Endothelial cell of umbilical vein (primary cell): Measurements from ENCODE around the gene PSAP.

Experiments used
- EZH2 ChIP-seq: IDR thresholded peaks from 2 replicates; pipeline ENCODE4 v1.6.1; 2012; ENCODE audit warnings: borderline replicate concordance, low read depth, mild to moderate bottlenecking, moderate library complexity, low read length, inconsistent platforms; ENCODE audit not compliant: severe bottlenecking
- GATA2 ChIP-seq: IDR thresholded peaks from 2 replicates; pipeline ENCODE4 v1.7.0; 2011; ENCODE audit warnings: low read depth, mild to moderate bottlenecking, moderate library complexity, mixed read lengths, low read length; ENCODE audit not compliant: insufficient read length, insufficient read depth
- POLR2A ChIP-seq: IDR thresholded peaks from 2 replicates; pipeline ENCODE4 v1.6.1; 2012; ENCODE audit warnings: low read depth, mild to moderate bottlenecking, control low read depth, low read length
- TF ChIP-seq, protein P1 (sequence below), 2 donors: IDR thresholded peaks; 1 replicate in 1 of 2; 2 replicates in 1 of 2; pipeline ENCODE4 v1.5.1; 2011; ENCODE audit warnings: low read length in 2 of 2, mild to moderate bottlenecking in 2 of 2, moderate library complexity in 2 of 2, control low read depth in 1 of 2, inconsistent platforms in 1 of 2, low read depth in 1 of 2; ENCODE audit not compliant: insufficient read depth in 1 of 2; ENCODE audit errors: extremely low read depth in 1 of 2
- TF ChIP-seq, protein P2 (sequence below): IDR thresholded peaks from 2 replicates; pipeline ENCODE4 v1.6.1; 2011; ENCODE audit not compliant: insufficient read depth, insufficient read length

DNA sequence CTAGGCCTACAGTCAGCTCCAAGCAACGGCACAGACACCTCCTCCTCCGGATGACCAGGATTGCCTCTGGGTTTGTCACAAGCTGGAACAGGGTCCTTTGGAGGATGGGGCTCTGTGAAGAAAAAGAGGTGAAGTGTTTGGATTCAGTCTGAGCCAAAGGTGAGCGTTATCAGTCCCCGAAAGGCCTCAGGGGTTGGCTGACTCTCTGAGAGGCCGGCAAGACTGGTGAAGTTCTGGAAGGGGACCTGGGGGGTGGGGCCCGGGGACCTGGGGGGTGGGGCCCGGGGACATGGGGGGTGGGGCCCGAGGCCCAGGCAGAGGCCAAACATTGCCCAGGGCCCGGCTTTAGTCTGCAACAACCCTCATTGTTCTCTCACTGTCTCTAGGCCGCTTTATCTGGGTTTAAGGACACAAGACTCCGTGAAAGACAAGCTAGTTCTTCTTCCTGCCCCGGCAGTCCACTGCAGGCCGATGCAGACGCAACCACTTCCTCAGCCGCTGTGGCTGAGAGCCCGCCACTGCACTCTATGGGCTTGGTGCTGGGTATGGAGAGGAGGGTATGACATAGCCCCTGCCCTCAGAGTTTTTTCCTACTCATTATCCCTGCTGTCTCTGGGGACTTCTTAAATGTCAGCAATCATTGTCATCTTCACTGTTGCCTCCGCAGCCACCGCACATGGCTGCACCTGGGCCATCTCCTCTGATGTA, 27.4 kb upstream of the PSAP start:
- TF ChIP-seq, protein P1, sequence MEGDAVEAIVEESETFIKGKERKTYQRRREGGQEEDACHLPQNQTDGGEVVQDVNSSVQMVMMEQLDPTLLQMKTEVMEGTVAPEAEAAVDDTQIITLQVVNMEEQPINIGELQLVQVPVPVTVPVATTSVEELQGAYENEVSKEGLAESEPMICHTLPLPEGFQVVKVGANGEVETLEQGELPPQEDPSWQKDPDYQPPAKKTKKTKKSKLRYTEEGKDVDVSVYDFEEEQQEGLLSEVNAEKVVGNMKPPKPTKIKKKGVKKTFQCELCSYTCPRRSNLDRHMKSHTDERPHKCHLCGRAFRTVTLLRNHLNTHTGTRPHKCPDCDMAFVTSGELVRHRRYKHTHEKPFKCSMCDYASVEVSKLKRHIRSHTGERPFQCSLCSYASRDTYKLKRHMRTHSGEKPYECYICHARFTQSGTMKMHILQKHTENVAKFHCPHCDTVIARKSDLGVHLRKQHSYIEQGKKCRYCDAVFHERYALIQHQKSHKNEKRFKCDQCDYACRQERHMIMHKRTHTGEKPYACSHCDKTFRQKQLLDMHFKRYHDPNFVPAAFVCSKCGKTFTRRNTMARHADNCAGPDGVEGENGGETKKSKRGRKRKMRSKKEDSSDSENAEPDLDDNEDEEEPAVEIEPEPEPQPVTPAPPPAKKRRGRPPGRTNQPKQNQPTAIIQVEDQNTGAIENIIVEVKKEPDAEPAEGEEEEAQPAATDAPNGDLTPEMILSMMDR (IDR thresholded peaks at IDR 0.05; ENCODE audit: extremely low read depth in 1 of 2, insufficient read depth in 1 of 2, low read depth in 1 of 2, low read length in 2 of 2) = no peak
- no peak for TF ChIP-seq EZH2
- no peak for TF ChIP-seq POLR2A
- TF ChIP-seq, protein P2, sequence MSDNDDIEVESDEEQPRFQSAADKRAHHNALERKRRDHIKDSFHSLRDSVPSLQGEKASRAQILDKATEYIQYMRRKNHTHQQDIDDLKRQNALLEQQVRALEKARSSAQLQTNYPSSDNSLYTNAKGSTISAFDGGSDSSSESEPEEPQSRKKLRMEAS = no peak
- no peak for TF ChIP-seq GATA2
